Fibroblast of skin of right quadriceps (primary cell): Measurements from ENCODE around the gene POLR2I.
"Not testable (repeated sequence)": the region's sequence is repeated elsewhere in the genome, so short reads cannot be mapped to it uniquely, and the experiment has no call there.

ENCODE experiments used
- DNase-seq: peaks from one replicate; pipeline ENCODE4 v3.0.0-alpha.2; 2013

POLR2I gene

GRCh38 chr19:36099166-36099785 lies 15.4 kb downstream of the POLR2I start:
- DNase-seq = no peak

GRCh38 chr19:36097036-36097435 lies 17.6 kb downstream of the POLR2I start:
- no peak for DNase-seq

- DNase-seq = no peak
Observed at GRCh38 chr19:36093687-36094086, 21.0 kb downstream of the POLR2I start.

- no peak for DNase-seq
Observed at GRCh38 chr19:36093146-36093662, 21.5 kb downstream of the POLR2I start.

DNA sequence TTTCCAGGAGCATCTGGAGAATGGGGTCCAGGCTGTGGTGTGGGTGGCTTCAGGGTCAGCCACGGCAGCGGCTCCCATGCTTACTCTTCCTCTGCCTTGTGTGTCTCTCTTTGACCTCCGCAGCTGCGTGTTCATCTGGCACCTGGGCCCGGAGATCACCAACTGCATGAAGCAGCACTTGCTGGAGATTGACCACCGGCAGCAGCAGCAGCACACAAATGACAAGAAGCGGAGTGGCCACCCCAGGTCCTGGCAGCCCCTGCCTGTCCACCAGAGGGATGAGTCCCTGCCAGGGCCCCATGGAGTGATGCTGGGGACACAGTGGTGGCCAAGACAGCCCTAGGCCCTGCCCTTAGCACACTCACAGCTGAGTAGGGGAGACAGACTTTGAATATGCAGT lies 22.1 kb downstream of the POLR2I start:
- DNase-seq = no peak

DNA sequence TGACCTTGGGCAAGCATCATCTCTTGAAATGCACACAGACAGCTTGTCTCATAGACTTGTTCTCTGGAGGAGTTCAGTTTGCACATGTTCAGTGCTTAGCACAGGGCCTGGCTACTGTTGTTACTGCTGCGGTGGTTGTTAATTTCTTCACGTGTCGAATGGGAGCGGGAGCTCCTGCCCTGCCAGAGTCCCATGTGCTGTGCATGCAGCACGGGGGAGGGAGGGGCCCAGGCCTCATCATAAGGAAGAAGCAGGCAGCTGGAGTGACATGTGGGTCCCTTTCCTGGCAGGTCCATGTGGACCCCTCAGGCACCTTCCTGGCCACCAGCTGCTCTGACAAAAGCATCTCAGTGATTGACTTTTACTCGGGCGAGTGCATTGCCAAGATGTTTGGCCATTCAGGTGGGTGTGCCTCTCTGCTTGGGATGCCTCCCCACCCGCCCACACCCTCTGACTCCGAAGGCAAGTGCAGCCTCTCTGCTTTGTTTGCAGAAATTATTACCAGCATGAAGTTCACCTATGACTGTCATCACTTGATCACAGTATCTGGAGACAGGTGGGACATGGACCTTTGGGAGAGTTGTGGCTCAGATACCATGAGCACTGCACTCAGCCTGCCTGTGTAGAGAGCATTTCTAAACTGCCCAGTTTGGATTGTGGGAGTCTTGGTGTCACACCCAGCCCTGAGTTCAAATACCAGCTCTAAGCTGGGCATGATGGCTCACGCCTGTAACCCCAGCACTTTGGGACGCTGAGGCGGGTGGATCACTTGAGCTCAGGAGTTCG lies 23.6 kb downstream of the POLR2I start:
- no peak for DNase-seq

DNA sequence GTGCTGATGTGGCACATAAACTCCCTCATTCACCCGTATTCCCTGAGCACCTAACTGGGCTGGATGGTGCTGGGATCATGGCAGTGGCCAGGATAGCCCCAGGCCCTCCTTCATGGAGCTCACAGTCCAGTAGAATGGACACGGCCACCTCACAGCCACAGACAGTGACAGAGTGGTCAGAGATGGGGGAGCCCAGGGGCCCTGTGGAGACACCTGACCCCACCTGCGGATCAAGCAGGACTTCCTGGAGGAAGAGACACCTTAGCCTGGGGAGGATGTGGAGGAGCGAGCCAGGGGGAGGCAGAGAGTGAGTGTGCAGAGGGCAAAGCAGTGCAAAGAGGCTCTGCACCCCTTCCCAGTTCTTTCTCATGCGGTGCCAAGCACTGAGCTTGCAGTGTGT lies 24.8 kb downstream of the POLR2I start:
- no peak for DNase-seq

GRCh38 chr19:36086326-36086725 lies 28.3 kb downstream of the POLR2I start:
- no peak for DNase-seq

DNA sequence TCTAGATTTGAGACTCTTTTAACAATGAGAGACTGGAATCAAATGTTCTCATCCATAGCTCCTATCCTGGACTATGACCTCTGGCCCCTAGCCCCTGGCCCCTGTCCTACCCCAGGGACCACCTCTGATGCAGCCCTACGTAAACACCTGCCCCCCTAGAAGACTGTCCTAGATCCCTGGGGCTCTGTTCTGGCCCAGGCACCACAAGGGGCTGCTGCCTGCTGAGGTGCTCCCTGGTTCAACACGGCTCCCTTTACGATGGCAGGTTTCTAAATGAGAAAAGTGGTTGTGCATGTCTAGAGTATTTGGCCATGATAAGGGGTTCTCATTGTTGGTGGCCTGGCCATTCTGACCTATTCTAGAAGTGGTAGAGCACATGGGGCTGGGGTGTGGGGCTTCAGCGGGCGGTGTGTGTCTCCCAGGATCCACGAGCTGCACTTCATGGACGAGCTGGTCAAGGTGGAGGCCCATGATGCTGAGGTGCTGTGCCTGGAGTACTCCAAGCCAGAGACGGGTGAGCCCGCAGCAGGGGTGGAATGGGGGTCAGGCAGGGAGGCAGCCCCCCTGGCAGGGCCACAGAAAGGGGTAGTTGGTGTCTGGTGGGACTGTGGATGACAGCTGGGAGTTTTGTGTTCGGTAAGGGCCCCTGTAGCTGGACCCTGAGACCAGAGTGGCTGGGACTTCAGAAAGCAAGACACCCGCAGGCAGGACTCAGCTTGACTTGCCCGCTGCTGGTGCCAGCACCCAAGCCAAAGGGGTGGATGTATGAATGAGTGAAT lies 30.3 kb downstream of the POLR2I start:
- DNase-seq = no peak

DNA sequence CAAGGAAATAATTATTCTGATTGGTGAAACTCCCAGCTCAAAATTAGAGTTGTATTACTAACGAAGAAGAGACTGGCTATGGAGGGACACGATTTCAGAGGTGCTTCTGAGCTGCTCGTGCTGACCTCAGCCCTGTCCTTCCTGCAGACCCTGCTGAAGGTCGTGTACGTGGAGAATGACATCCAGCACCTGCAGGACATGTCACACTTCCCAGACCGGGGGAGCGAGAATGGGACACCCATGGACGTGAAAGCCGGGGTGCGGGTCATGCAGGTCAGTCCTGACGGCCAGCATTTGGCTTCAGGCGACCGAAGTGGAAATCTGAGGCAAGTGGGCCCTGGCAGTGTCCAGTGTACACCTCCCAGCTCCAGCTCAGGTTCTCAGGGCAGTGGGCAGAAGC lies 31.8 kb downstream of the POLR2I start:
- DNase-seq = no peak

- DNase-seq = peak; percentile 8
Observed at GRCh38 chr19:36081894-36082293, 32.8 kb downstream of the POLR2I start.

DNA sequence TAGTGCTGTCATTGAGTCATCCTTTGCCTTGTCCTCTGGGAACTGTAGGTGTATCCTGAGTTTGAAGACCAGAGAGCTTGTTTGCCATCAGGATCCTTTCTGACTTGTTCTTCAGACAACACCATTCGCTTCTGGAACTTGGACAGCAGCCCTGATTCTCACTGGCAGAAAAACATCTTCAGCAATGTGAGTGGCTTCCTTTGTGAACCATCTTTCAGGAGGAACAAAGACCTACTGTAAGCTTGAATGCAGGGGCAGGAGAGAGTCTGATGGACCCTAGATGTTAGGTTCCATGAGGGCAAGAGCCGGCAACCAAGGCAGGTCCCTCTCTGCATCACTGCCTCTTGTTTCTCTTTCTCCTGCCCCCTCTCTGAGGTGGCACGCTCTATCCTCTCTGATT lies 33.3 kb downstream of the POLR2I start:
- no peak for DNase-seq

DNA sequence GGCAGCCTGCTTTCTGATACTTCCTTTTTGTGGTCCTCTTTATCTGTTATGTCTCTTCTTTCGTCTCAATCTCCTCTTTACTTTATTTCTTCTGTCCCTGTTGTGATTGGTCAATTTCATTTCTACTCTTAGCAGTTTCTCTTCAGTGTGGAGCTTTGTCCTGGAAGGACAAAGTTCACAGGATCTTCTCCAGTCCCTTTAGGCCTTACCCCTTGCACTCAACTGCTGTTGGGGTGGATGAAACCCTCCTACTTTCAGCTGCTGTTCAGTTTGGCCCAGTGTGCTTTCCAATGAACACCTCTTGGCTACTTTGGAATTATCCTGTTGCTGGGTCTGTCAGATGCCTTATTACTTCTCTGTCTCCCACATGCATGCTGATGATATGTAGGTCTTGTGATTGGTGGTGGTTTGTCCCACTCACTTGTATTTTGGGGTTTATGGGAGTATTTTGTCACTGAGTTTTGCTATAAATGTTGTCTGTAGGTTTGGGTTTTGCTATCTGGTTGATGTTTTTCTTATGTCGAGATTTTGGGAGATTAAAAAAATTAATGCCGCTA lies 35.2 kb downstream of the POLR2I start:
- DNase-seq = no peak

GRCh38 chr19:36073121-36073876 lies 41.4 kb downstream of the POLR2I start:
- no peak for DNase-seq

DNA sequence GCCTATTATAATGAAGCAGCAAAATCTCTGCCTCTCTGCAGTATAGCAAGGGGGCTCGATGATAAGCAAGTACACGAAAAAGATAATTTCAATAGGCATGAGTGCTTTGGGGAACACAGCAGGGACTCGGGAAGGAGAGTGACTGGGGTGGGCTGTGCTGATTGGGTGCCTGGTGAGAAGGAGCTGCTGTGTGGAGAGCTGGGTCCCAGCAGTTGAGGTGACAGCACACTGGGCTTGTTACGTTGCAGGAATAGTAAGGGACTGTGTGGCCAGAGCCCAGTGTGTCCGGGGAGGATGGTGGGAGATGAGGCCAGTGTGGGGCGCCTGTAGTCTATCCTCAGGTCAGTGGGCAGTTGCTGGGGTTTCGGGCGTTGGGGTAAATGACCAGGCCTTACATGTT lies 42.6 kb downstream of the POLR2I start:
- DNase-seq = no peak

DNA sequence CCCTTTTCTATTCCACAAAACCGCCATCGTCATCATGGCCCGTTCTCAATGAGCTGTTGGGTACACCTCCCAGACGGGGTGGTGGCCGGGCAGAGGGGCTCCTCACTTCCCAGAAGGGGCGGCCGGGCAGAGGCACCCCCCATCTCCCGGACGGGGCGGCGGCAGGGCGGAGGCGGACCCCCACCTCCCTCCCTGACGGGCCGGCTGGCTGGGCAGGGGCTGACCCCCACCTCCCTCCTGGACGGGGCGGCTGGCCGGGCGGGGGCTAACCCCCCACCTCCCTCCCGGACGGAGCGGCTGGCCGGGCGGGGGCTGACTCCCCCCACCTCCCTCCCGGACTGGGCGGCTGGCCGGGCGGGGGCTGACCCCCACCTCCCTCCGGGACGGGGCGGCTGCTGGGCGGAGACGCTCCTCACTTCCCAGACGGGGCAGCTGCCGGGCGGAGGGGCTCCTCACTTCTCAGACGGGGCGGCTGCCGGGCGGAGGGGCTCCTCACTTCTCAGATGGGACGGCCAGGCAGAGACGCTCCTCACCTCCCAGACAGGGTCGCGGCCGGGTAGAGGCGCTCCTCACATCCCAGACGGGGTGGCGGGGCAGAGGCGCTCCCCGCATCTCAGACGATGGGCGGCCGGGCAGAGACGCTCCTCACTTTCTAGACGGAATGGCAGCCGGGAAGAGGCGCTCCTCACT lies 45.7 kb downstream of the POLR2I start:
- not testable (repeated sequence) for DNase-seq

DNA sequence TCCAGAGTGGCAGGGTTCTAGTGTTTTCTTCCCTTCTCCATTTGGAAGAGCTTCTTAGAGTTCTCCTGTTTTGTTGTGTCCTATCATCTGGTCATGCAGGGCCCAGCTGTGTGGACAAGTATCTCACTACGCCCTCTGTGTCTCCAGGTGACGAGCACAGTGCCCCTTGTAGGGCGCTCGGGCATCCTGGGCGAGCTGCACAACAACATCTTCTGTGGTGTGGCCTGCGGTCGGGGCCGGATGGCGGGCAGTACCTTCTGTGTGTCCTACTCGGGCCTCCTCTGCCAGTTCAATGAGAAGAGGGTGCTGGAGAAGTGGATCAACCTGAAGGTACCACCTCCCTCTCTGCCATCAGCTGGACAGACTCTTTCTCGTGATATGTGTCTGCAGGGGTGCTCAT lies 47.0 kb downstream of the POLR2I start:
- DNase-seq = no peak

DNA sequence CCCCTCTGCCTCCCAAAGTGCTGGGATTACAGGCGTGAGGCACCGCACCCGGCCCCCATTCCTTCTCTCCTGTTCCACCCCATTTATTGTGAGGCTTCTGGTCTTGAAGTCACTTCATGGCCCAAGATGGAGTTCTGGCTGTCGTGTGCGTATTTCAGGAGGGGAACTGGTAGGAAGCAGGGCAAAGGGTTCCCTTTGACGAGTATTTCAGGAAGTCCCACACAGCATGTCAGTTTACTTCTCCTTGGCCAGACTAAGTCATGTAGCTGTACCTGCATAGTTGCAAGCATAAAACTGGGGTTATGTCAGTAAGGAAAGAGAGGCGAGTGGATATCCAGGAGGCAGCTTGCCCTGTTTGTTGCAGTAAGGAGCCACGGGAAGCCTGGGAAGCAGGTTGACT lies 49.8 kb downstream of the POLR2I start:
- DNase-seq = no peak
